GM12873 (cell line): ENCODE measurements around the gene MTA3.

ENCODE experiments used
- CTCF ChIP-seq: IDR thresholded peaks from 2 replicates; pipeline ENCODE4 v1.5.1; 2012; ENCODE audit warnings: low read depth, mild to moderate bottlenecking, moderate library complexity, low read length, control low read depth; ENCODE audit not compliant: insufficient read depth; ENCODE audit errors: missing control alignments

The MTA3 gene

GRCh38 chr2:42618972-42619371, 50.5 kb downstream of the MTA3 start:
- TF ChIP-seq CTCF = no peak

- TF ChIP-seq CTCF = no peak
Observed at GRCh38 chr2:42622943-42623676, 54.7 kb downstream of the MTA3 start.

GRCh38 chr2:42624047-42624446, 55.6 kb downstream of the MTA3 start:
- TF ChIP-seq CTCF = no peak

- TF ChIP-seq CTCF = no peak
Observed at GRCh38 chr2:42636934-42637333, 68.5 kb downstream of the MTA3 start.

GRCh38 chr2:42638080-42638784, 69.8 kb downstream of the MTA3 start:
- TF ChIP-seq CTCF = no peak

GRCh38 chr2:42639340-42640077, 71.1 kb downstream of the MTA3 start:
- TF ChIP-seq CTCF = no peak

- no peak for TF ChIP-seq CTCF
Observed at GRCh38 chr2:42640261-42640660, 71.8 kb downstream of the MTA3 start.
